Measurements from ENCODE around the gene ATG9B. TPM values are rescaled to one million over a fixed set of nuclear protein-coding genes. Genes with fewer than 3 reads are reported as not detected.

Gene ATG9B
- total RNA-seq, 4 donors from 2014 or later: 0.55 to 1.5 (median 0.76) TPM; not detected in 1

GRCh38 chr7:150998341-150998740 is 26.0 kb downstream of the ATG9B start:
- no peak for DNase-seq
- intact Hi-C loops (cut with DNase I; ENCODE audit: low total_unique reads): no loop called here
- TF ChIP-seq POLR2A (IDR thresholded peaks at IDR 0.05): no peak
- TF ChIP-seq CTCF (IDR thresholded peaks at IDR 0.05): no peak
- Histone ChIP-seq H3K4me3 (no peak overlapping the region), H3K27me3 (no peaks in the 10 kb centered on the region), H3K36me3 (no peaks in the 10 kb centered on the region), H3K9me3 (no peaks in the 10 kb centered on the region), H3K4me1 (no peaks in the 10 kb centered on the region), H3K27ac (no peak overlapping the region)

GRCh38 chr7:150997817-150998216 is 26.5 kb downstream of the ATG9B start:
- H3K36me3 ChIP-seq: no peaks in the 10 kb centered on the region

GRCh38 chr7:150997075-150997511 is 27.2 kb downstream of the ATG9B start:
- intact Hi-C loops (cut with DNase I; ENCODE audit: low total_unique reads): no loop called here
- H3K36me3 ChIP-seq: no peaks in the 10 kb centered on the region
- no peak overlapping the region for H3K27ac ChIP-seq
- TF ChIP-seq POLR2A (IDR thresholded peaks at IDR 0.05): no peak
- TF ChIP-seq CTCF (IDR thresholded peaks at IDR 0.05): no peak
- H3K4me1 ChIP-seq: no peaks in the 10 kb centered on the region
- H3K27me3 ChIP-seq: no peaks in the 10 kb centered on the region
- H3K9me3 ChIP-seq: no peaks in the 10 kb centered on the region
- no peak for DNase-seq
- H3K4me3 ChIP-seq: no peak overlapping the region

More at GRCh38 chr7:150997817-150998216, 26.5 kb downstream of the ATG9B start:
- Histone ChIP-seq H3K4me3 (no peak overlapping the region), H3K27ac (no peak overlapping the region), H3K9me3 (no peaks in the 10 kb centered on the region), H3K27me3 (no peaks in the 10 kb centered on the region), H3K4me1 (no peaks in the 10 kb centered on the region)
- TF ChIP-seq CTCF (IDR thresholded peaks at IDR 0.05) (no peak), POLR2A (IDR thresholded peaks at IDR 0.05) (no peak)
- intact Hi-C loops (cut with DNase I; ENCODE audit: low total_unique reads): no loop called here
- DNase-seq: no peak

- H3K27ac ChIP-seq: no peak overlapping the region
- H3K9me3 ChIP-seq: no peaks in the 10 kb centered on the region
- no peak overlapping the region for H3K4me3 ChIP-seq
- intact Hi-C loops (cut with DNase I; ENCODE audit: low total_unique reads): no loop called here
- no peak for DNase-seq
- H3K36me3 ChIP-seq: no peaks in the 10 kb centered on the region
- TF ChIP-seq CTCF (IDR thresholded peaks at IDR 0.05): no peak
- no peak for TF ChIP-seq POLR2A (IDR thresholded peaks at IDR 0.05)
- no peaks in the 10 kb centered on the region for H3K4me1 ChIP-seq
- no peaks in the 10 kb centered on the region for H3K27me3 ChIP-seq
These were observed 27.8 kb downstream of the ATG9B start for GRCh38 chr7:150996376-150997074.

GRCh38 chr7:150994838-150995510 is 29.3 kb downstream of the ATG9B start:
- H3K27ac ChIP-seq: no peak overlapping the region
- no peaks in the 10 kb centered on the region for H3K4me1 ChIP-seq
- H3K36me3 ChIP-seq: no peaks in the 10 kb centered on the region
- H3K9me3 ChIP-seq: no peaks in the 10 kb centered on the region
- intact Hi-C loops (cut with DNase I; ENCODE audit: low total_unique reads): no loop called here
- H3K27me3 ChIP-seq: no peaks in the 10 kb centered on the region
- DNase-seq: no peak
- TF ChIP-seq CTCF (IDR thresholded peaks at IDR 0.05): no peak
- TF ChIP-seq POLR2A (IDR thresholded peaks at IDR 0.05): no peak
- no peak overlapping the region for H3K4me3 ChIP-seq

Data from uterus (tissue), 4 donors.